AG04449 (cell line): Measurements from ENCODE around the gene TJAP1.
A peak's percentile ranks its signal among the peaks of the same experiment; 100 is the strongest.

Source experiments
- CTCF ChIA-PET: fragments of 350-600 bp; formaldehyde crosslinking; extraction: SDS; loops from one replicate; lab custom pipeline; 2021; ENCODE audit warnings: antibody characterized with exemption; lab: Yijun Ruan, JAX
- POLR2A ChIA-PET: fragments of 400-600, 350-600 bp; formaldehyde crosslinking; extraction: SDS; loops from one replicate; lab custom pipeline; 2020; ENCODE audit warnings: antibody characterized with exemption, inconsistent platforms; lab: Yijun Ruan, JAX
- DNase-seq: peaks from one replicate; pipeline ENCODE4 v3.0.0-alpha.2; 2010; ENCODE audit warnings: low read depth, low spot score
- H3K4me3 ChIP-seq: 2 replicates; pipeline ENCODE4 v1.5.1; 2011; ENCODE audit warnings: low read depth, mild to moderate bottlenecking, control low read depth, low read length
- CTCF ChIP-seq: IDR thresholded peaks from one replicate; pipeline ENCODE4 v1.5.1; 2011; ENCODE audit warnings: mild to moderate bottlenecking, moderate library complexity, low read length, control low read depth, inconsistent platforms; ENCODE audit not compliant: insufficient read depth; ENCODE audit errors: missing control alignments

The TJAP1 gene

DNA sequence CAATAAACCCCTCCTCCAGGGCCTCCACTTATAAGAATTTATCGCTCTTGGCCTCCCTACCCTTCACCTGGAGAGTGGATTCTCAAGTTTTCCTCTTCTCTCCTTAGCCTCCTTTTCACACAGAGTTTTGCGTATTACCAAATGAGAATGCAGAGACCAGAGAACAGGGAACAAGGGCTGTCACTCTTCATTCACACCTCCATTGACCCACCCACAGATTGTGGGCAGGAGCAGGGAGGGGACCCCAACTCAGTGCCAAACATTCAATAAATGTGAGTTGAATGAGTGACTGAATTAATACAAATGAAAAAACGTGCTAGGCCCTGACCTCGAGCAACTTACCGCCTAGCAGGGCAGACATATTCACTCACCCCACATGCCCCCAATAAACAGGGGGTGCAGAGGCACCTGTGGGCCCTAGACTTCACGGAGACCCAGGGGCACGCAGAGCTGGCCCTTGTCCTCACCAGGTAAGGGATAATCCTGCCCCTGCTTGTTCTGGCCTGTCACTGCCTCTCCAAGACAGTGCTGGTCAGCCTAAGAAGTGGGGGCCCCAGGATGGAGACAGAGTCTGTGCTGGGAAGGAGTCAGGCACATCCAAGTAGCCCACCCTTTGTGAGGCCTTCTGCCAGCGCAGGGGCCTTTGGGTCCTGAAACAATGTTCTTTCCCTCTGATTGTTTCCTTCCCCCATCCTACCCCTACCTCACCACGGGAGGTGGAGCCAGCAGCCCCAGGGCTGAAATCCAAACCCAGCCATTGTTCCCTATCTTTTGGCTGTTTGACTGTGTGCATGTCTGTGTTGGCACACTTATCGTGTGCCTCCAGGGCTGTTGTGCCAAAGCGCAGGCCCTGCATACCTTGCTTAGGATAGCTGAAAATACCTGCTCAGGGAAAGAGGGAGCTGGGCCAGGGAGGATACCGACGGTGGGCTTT is 8.4 kb upstream of the TJAP1 start:
- POLR2A ChIA-PET: no interaction called here
- H3K4me3 ChIP-seq: no peak overlapping the region
- no peak for TF ChIP-seq CTCF
- CTCF ChIA-PET: interaction anchor here (0.8 to 1.5 kb wide), 3 partner anchors 15 to 38 kb away, joined by 3 to 4 read pairs (median 4); no protein-coding TSS in a partner anchor
- DNase-seq: no peak

GRCh38 chr6:43469947-43470346 is 7.4 kb upstream of the TJAP1 start:
- DNase-seq: no peak
- no peak overlapping the region for H3K4me3 ChIP-seq
- TF ChIP-seq CTCF: no peak
- ChIA-PET POLR2A (no interaction called here), CTCF (interaction anchor here (0.8 to 1.5 kb wide), 4 partner anchors 13 to 37 kb away, joined by 3 to 4 read pairs (median 4); no protein-coding TSS in a partner anchor)

GRCh38 chr6:43471399-43471798 is 6.0 kb upstream of the TJAP1 start:
- ChIA-PET CTCF (interaction anchor here (1.0 to 1.6 kb wide), 5 partner anchors 15 to 35 kb away, joined by 3 to 5 read pairs (median 4); no protein-coding TSS in a partner anchor), POLR2A (no interaction called here)
- TF ChIP-seq CTCF: no peak
- no peak overlapping the region for H3K4me3 ChIP-seq
- no peak for DNase-seq

DNA sequence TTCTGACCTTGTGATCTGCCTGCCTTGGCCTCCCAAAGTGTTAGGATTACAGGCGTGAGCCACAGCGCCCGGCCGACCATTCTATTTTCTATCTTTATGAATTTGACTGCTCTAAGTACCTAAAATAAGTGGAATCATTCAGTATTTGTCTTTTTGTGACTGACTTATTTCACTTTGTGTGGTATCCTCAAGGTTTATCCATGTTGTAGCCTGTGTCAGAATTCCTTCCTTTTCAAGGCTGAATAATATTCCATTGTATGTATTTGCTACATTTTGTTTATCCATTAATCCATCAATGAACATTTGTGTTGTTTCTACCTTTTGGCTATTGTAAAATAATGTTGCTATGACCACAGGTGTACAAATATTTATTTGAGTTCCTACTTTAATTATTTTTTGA is 4.9 kb upstream of the TJAP1 start:
- no peak overlapping the region for H3K4me3 ChIP-seq
- ChIA-PET POLR2A (no interaction called here), CTCF (interaction anchor here (1.0 to 1.6 kb wide), 3 partner anchors 16 to 34 kb away, joined by 4 to 5 read pairs (median 5); no protein-coding TSS in a partner anchor)
- no peak for DNase-seq
- no peak for TF ChIP-seq CTCF

DNA sequence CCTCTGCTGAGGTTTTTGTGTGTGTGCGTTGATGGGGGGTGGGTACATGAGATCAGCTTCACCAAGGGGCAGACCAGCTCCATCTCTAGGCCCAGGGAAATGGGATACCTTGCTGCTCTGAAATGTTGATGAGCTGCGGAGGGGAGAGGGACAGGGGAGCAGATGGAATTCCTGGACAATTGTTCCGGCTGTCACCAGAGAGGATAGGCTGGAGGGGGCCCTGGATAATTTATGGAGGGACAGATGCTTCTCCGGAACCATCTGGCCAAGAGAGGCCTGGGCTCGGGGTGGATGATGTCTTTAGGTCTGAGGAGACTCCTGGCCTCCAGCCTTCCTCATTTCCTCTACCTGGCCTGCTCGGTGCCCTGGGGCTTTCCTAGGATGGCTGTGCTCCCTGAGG is 1.9 kb upstream of the TJAP1 start:
- no peak for DNase-seq
- TF ChIP-seq CTCF: no peak
- CTCF ChIA-PET: interaction anchor here (5.2 kb wide), 1 partner anchor 20 kb away, joined by 21 read pairs; no protein-coding TSS in a partner anchor
- no peak overlapping the region for H3K4me3 ChIP-seq
- POLR2A ChIA-PET: no interaction called here

DNA sequence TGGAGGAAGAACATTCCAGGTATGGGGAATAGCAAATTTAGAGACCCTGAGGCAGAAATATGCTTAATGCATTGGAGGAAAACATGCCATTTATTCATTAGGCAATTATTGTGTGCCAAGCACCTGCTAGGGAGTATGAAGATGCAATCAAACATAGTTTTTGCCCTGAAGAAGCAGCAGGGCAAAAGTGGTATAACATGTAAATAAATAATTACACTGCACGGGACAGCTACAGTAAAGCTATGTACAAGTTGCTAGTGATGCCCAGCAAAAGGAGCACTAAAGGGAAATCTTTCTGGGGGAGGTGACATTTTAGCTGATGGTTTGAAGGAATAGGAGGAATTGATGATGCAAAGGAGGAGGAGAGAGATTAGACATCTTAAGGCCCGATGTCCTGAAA is 624 bp upstream of the TJAP1 start:
- ChIA-PET CTCF (interaction anchor here (0.6 to 5.2 kb wide), 5 partner anchors 19 to 369 kb away, joined by 3 to 21 read pairs (median 9); no protein-coding TSS in a partner anchor), POLR2A (interaction anchor here (1.2 to 1.5 kb wide), 2 partner anchors 12 to 38 kb away, joined by 4 to 5 read pairs; no protein-coding TSS in a partner anchor)
- no peak for TF ChIP-seq CTCF
- no peak for DNase-seq
- peak overlapping the region; percentile 74 for H3K4me3 ChIP-seq
